ENCODE data around the gene MARK4. TPM values are rescaled to one million over a fixed set of nuclear protein-coding genes. Genes with fewer than 3 reads are reported as not detected.

Gene MARK4
- total RNA-seq (ENCODE audit: low replicate concordance) = 9.1 and 12.3 TPM in 2 replicates

DNA sequence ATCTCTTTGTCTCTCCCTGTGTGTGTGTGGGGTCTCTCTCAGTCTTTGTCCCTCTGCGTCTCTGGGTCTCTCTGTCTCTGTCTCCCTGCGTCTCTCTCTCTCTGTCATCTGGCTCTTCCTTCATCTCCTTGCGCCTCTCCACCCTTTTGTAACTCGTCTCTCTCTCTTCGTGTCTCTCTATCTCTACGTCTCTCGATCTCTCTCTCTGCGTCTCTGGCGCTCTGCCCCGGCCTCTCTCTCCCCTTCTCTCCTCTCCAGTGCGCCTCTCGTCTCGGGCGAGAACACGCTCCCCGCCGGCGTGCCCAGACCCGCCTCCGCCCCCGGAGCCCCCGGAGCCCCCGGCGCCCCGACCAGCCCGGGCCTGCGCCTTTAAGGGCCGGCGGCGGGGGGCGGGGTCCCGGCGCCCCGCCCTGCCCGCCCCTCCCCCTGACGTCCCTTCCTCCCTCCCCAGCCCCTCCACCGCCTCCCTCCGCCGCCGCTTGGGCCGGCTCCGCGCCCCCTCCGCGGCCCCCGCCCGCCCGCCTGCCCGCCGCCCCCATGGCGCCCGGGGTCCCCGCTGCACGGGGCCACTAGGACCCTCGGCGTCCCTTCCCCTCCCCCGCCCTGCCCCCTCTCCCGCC, at the start of gene MARK4:
Gene MARK4 (plus strand): TSS at position 440 of the 620 bp plus-strand sequence. CDS start 318 bp downstream, outside the sequence.

GRCh38 chr19:45245334-45245787, 5.7 kb upstream of the MARK4 start, which contains the start of gene EXOC3L2:
TSS of gene EXOC3L2 (minus strand) at chr19:45245407. CDS start at chr19:45239045, 6,362 bp downstream.

DNA sequence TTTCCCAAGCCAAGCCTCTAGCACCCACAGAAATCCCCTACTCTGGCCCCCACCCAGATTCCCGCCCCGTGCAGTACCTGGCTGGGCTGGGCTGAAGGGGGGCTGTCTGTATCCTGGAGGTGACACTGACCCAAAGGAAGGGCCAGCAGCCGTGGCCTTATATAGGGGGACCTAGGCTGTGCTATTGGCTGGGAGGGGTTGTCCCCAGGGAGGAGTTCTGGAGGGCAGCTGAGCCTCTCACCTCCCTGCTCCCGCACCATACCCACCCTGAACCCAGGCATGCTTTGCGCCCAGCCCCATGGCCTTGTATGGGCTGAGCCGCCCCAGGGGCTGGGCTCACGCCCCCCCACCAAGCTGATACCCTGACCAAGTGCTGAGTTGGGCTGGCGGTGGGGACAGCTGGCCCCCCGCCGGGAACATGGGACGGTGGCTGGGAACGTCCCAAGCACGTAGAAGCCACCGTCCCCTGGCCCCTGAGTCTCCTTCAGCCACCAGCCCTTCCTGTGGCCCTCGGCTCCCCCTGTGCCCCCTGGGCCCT, 71.7 kb downstream of the MARK4 start, which contains the start of gene CKM:
Gene CKM (minus strand): TSS at position 132 of the 538 bp plus-strand sequence. CDS start 3,162 bp downstream, outside the sequence.

GRCh38 chr19:45340232-45340898, 89.3 kb downstream of the MARK4 start, which contains the start of gene KLC3:
TSS of gene KLC3 (plus strand) at chr19:45340750. CDS start at chr19:45345542, 4,792 bp downstream.

Other genes starting within 250 kb of the MARK4 start
- 4.8 and 5.0 TPM in 2 replicates for gene RELB, start 249.8 kb upstream of the MARK4 start, total RNA-seq (ENCODE audit: low replicate concordance)
- 10.7 and 18.5 TPM in 2 replicates for gene CLASRP, start 212.2 kb upstream of the MARK4 start, total RNA-seq (ENCODE audit: low replicate concordance)
- gene ZNF296, start 174.8 kb upstream of the MARK4 start, total RNA-seq (ENCODE audit: low replicate concordance) = not detected in 2 replicates
- gene GEMIN7, start 172.0 kb upstream of the MARK4 start, total RNA-seq (ENCODE audit: low replicate concordance) = 7.7 and 16.5 TPM in 2 replicates
- 19.8 and 24.1 TPM in 2 replicates for gene PPP1R37, start 158.1 kb upstream of the MARK4 start, total RNA-seq (ENCODE audit: low replicate concordance)
- gene NKPD1, start 90.3 kb upstream of the MARK4 start, total RNA-seq (ENCODE audit: low replicate concordance) = 0.08 and 0.23 TPM in 2 replicates
- 11.7 and 18.0 TPM in 2 replicates for gene TRAPPC6A, start 73.0 kb upstream of the MARK4 start, total RNA-seq (ENCODE audit: low replicate concordance)
- 1.1 and 2.0 TPM in 2 replicates for gene BLOC1S3, start 72.5 kb upstream of the MARK4 start, total RNA-seq (ENCODE audit: low replicate concordance)
- gene EXOC3L2, start 5.9 kb upstream of the MARK4 start, total RNA-seq (ENCODE audit: low replicate concordance) = under 0.01 TPM in 1 of 2 replicates, not detected in the other
- not detected in 2 replicates for gene CKM, start 71.6 kb downstream of the MARK4 start, total RNA-seq (ENCODE audit: low replicate concordance)
- gene KLC3, start 89.5 kb downstream of the MARK4 start, total RNA-seq (ENCODE audit: low replicate concordance) = 0.23 TPM in 1 of 2 replicates, not detected in the other
- 20.2 and 21.0 TPM in 2 replicates for gene ERCC2, start 119.3 kb downstream of the MARK4 start, total RNA-seq (ENCODE audit: low replicate concordance)
- 2.3 and 9.7 TPM in 2 replicates for gene PPP1R13L, start 153.8 kb downstream of the MARK4 start, total RNA-seq (ENCODE audit: low replicate concordance)
- 2.8 and 7.7 TPM in 2 replicates for gene POLR1G, start 155.4 kb downstream of the MARK4 start, total RNA-seq (ENCODE audit: low replicate concordance)
- gene ERCC1, start 172.6 kb downstream of the MARK4 start, total RNA-seq (ENCODE audit: low replicate concordance) = 27.5 and 94.3 TPM in 2 replicates
- 0.94 and 6.2 TPM in 2 replicates for gene FOSB, start 216.7 kb downstream of the MARK4 start, total RNA-seq (ENCODE audit: low replicate concordance)
- 5.3 and 8.1 TPM in 2 replicates for gene RTN2, start 245.8 kb downstream of the MARK4 start, total RNA-seq (ENCODE audit: low replicate concordance)
- gene PPM1N, start 247.2 kb downstream of the MARK4 start, total RNA-seq (ENCODE audit: low replicate concordance) = 0.35 and 2.6 TPM in 2 replicates

Data from smooth muscle cell of the coronary artery (primary cell).